ENCODE data around the gene EXOSC9.

DNA sequence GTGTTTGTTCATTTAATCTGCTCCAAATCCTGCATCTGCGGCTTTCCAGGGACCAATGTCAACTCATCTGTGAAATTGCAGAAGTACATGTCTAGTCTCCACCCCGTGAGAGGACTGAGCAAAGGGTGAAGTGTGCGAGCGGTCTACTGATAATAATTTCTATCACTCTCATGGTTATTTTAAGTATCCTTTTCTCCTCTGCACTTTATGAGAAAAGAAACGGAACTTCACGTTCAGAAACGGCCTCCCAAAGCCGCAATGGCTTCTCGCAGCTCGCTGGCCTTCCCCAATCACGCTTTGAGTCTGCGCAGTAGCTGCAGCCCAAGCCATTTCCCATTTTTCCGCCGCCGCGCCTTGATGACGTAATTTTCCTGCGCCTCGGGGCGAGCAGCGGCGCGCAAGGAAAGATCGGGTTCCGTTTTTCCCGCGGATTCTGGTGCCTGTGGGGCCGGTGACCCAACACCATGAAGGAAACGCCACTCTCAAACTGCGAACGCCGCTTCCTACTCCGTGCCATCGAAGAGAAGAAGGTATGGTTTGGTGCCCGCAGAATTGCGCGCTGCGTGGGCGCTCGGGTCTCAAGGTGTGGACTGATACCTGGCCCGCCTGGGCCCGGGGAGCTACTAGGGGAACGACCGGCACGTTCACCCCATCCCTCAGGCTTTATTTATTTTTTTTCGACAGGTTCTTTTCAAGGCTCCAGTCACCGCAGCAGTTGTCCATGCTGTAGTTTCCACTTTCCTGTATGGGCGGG, at the start of gene EXOSC9:
- TF ChIP-seq, protein P1, sequence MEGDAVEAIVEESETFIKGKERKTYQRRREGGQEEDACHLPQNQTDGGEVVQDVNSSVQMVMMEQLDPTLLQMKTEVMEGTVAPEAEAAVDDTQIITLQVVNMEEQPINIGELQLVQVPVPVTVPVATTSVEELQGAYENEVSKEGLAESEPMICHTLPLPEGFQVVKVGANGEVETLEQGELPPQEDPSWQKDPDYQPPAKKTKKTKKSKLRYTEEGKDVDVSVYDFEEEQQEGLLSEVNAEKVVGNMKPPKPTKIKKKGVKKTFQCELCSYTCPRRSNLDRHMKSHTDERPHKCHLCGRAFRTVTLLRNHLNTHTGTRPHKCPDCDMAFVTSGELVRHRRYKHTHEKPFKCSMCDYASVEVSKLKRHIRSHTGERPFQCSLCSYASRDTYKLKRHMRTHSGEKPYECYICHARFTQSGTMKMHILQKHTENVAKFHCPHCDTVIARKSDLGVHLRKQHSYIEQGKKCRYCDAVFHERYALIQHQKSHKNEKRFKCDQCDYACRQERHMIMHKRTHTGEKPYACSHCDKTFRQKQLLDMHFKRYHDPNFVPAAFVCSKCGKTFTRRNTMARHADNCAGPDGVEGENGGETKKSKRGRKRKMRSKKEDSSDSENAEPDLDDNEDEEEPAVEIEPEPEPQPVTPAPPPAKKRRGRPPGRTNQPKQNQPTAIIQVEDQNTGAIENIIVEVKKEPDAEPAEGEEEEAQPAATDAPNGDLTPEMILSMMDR (IDR thresholded peaks at IDR 0.05; ENCODE audit: low read length): no peak
- TF ChIP-seq EZH2 (IDR thresholded peaks at IDR 0.05; ENCODE audit: borderline replicate concordance, low read length): no peak

Data from OCI-LY1 (cell line).